DMS 273 (cell line): ENCODE results near the gene RPL7L1.
"Not testable (repeated sequence)": the region's sequence is repeated elsewhere in the genome, so short reads cannot be mapped to it uniquely, and the experiment has no call there.

ENCODE experiments used
- DNase-seq: peaks from one replicate; lab custom pipeline; 2025; ENCODE audit not compliant: unreplicated experiment; lab: John Stamatoyannopoulos, UW

RPL7L1 gene

GRCh38 chr6:42879372-42880239 is at the start of gene RPL7L1:
TSS of gene RPL7L1 (plus strand) at chr6:42879616. CDS start at chr6:42879911, 295 bp downstream.
- DNase-seq, result peak; percentile 95

DNA sequence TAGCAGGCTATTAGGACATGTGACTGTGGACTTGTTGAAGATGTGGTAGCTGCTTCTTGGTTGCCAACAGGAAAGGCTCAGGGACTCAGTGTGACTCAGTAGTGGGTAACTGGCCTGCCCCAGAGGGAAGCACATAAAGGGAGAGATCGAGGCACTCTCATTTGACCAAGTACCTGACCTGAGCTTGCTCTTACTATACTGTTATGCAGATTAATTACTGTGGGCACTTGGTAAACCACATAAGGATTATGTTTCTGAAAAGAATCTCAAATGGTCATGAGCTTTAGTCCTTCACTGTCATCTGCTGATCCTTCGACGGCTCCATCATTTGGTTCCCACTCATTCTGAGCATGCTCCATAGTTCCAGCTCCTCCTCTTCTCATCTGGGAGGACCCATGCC is 48.2 kb upstream of the RPL7L1 start:
- no peak for DNase-seq

DNA sequence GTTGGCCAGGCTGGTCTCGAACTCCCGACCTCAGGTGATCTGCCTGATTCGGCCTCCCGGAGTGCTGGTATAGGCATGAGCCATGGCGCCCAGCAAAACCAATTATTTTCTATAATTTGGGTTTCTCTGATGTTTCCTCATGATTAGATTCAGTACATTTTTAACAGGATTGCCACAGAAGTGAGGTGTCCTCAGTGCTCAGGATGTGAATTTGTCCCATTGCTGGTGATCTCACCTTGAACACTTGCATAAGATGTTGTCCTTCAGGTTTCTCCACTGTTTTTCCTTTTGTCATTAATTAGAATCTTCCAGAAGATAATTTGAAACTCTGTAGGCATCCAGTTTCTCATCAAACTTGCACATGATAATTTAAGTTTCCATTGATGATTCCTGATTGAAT is 45.4 kb upstream of the RPL7L1 start:
- no peak for DNase-seq

DNA sequence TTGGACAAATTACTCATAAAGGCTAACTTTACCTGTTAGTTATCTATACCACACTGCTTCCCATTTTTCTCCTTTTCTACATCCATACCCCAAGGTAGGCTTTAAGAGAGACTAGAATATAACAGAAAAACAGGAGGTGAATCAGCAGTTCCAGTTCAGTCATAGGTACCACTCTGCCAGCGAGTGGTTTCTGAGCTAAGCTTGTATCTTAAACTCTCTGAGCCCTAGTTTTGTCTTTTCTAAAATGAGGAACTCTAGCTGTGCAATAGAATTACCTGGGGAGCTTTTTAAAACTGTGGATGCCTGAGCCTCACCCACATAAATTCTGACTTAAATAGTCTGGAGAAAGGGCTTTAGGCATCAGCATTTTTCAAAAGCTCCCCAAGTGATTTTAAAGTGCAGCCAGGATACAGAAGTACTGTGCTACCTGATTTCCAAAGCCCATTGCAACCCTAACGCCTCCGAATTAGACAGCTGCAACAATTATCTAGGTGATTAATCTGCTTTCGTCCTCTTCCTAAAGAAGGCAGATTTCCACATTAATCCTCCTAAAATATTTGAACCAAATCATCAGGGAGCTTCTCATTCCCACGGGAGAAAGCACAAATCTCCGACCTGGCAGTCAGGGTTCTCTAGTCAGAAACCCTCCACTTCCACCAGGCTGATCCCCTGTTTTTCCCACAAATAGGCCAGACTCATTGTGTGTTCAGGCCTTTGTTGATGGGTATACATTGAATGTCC is 37.4 kb upstream of the RPL7L1 start:
- DNase-seq, result peak; percentile 17

DNA sequence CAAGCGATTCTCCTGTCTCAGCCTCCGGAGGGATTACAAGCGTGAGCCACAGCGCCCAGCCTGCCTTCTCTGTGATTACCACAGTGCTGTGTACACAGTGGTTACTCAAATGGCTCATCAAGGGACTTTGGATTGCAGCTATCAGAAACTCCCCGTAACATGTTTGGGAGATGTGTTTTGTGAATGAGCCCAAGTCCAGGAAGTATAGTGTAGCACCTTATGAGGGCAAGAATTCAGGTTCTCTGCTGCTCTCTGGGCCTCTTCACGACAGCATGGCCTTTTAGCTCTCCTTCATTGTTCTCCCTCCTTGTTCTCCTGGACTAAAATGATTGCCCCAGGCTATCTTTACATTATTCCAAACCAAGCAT is 34.1 kb upstream of the RPL7L1 start:
- no peak for DNase-seq

- peak; percentile 44 for DNase-seq
These were observed 32.9 kb upstream of the RPL7L1 start for GRCh38 chr6:42846505-42846904.

- no peak for DNase-seq
These were observed 30.7 kb upstream of the RPL7L1 start for GRCh38 chr6:42848700-42849099.

- no peak for DNase-seq
These were observed 27.8 kb upstream of the RPL7L1 start for GRCh38 chr6:42851599-42851998.

GRCh38 chr6:42860036-42860435 is 19.4 kb upstream of the RPL7L1 start:
- no peak for DNase-seq

DNA sequence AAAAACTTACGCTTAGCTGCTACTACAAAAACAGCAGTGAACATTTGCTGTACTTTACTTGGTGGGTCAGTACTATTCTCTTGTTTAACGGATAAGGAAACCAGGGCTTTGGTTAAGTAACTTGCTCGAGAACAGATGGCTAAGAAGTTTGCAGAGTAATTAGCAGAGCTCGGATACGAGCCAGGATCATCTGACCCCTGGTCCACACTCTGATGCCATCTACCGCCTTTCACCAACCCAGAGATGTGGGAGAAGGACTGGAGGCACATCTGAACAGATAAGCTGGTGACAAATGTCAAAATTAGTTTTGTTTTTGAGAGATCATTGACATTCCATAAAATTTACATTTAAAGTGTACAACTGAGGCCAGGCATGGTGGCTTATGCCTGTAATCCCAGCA is 18.9 kb upstream of the RPL7L1 start:
- DNase-seq, result peak; percentile 90

- no peak for DNase-seq
These were observed 14.8 kb upstream of the RPL7L1 start for GRCh38 chr6:42864602-42865001.

DNA sequence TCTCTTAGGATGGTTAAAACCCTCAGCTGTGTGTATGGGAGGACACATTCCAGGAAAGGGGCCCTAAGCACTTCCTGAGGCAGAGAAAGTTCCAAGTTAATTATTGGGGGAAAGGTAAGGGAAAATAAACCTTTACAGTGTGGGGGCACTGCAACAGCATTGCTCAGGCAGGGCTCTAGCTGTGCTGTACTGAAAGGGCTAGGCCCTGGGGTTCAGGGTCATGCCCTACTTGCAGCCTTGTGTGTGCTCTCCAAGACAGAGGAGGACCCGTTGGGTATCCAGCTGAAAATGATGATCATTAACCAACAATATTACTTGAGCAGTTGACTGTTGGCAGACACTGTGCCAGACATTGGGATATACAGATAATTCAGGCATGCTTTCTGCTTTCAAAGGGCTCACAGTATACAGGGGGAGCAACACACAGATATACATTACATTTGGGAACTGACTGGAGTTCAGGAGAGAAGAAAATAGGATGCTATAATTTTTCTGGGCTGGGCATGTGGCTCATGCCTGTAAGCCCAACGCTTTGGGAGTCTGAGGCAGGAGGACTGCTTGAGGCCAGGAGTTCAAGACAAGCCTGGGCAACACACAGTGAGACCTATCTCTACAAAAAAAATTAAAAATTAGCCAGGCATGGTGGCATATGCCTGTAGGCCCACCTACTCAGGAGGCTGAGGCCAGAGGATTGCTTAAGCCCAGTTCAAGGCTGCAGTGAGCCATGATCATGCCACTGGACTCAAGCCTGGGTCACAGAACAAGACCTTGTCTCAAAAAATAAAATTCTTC is 9.1 kb upstream of the RPL7L1 start:
- DNase-seq, result no peak

DNA sequence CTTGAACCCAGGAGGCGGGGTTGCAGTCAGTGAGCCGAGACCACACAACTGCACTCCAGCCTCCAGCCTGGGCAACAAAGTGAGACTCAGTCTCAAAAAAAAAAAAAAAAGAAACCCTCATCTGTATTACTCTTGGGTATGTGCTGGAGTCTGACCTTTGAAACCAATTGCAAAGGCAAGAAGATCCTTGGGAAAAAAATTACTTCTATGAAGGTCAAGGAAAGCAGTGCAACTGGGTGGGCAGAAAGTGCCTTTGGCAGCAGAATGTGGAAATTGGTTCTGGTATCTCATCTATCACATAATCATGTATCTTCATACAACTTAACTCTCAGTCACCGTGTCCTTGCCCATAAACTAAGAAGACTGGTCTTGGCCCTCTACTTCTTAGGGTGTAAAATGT is 7.7 kb upstream of the RPL7L1 start:
- no peak for DNase-seq

DNA sequence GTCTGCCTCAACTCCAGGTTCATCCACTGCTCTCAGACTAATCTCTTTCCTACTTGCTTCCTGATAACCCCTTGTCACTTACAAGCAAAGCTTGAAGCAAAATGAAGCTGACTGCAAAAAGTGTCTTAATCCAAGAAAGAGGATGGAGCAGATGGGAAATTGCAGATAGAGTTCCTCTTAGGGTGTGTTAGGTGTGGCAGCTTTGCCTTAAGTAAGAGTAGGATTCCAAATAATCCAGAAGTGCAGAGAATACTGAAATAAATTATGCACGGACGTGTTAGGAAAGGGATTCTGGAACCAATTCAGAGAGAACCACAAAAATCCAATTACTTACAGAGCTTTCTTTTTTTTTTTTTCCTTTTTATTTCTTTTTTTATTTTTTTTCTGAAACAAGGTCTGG is 6.1 kb upstream of the RPL7L1 start:
- DNase-seq, result no peak

DNA sequence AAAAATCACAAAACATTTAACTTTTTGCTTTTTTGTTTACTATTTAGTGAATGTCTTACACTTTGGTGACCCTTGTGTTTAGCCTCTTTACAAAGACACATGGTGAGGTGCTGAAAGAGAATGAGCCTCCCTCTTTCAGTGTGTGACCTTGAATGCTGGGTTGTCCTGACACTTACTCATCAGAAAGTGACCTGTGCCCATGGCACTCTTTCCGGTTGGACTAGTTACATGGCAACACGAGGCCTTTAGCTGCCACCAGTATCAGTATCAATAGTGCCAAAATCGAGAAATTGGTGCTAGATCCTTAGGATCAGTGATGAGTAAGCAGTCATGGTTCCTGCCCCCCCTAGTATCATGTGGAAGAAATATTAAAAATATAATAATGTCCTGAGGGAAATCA is 1.7 kb upstream of the RPL7L1 start:
- no peak for DNase-seq

- DNase-seq, result not testable (repeated sequence)
These were observed 913 bp downstream of the RPL7L1 start for GRCh38 chr6:42880240-42880817.

DNA sequence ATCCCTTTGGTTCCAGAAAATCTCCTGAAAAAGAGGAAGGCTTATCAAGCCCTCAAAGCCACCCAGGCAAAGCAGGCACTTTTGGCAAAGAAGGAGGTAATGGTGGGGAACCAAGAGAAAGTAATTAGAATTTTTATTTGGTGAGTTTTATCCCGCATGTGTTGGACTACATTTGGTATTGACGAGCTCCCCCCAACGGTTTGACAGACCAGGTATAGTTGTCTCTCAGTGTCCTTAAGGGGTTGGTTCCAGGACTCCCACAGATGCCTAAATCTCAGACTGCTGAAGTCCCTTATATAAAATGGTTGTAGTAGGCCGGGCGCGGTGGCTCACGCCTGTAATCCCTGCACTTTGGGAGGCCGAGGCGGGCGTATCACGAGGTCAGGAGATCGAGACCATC is 1.5 kb downstream of the RPL7L1 start:
- peak; percentile 24 for DNase-seq

DNA sequence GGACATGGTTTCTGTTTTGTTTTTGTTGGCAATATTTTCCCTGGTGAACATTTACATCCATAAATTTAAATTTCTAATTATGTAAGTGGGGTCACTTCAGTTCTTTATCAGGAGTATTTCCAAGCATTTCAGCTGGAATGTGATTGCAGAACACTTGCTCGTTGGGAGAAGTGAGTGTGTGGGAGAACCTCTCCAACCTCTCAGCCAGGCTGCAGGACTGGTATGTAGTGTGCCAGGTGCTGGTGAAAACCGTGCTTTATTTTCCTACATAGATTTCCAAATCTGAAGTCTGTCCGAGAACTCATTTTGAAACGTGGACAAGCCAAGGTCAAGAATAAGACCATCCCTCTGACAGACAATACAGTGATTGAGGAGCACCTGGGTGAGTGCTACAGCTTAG is 6.3 kb downstream of the RPL7L1 start:
- DNase-seq, result no peak

DNA sequence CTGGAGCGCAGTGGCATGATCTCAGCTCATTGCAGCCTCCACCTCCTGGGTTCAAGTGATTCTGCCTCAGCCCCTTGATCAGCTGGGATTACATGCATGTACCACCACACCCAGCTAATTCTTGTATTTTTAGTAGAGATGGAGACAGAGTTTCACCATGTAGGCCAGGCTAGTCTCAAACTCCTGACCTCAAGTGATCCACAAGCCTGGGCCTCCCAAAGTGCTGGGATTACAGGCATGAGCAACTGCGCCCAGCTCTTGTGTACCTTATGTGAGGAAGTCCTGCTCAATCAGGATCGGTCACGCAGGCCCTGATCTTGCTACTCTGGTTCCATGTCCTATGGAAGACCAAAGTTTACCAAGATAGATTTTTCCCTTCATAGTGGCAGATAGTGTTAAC is 8.8 kb downstream of the RPL7L1 start:
- DNase-seq, result not testable (repeated sequence)

DNA sequence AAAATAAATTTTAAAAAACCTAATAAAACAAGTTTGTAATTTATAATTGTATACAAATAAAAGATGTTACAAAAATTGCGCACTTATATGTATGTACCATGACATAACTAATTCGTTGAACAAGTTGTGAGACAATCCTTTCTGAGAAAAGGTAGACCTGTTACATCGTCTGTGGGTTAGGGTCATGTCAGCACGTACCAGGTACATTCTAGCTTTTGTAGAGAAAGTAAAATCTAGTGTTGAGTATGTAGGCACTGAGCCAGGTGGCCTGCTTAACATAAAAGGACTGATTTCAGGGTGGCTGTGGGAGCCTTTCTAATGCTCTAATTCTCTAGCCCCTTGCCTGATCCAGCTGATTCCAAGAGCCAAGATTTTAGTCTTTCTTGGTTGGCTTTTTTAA is 10.4 kb downstream of the RPL7L1 start:
- peak; percentile 71 for DNase-seq
